LoVo (cell line): ENCODE measurements around the gene HEMK1.

Experiments
- DNase-seq: peaks from one replicate; pipeline ENCODE4 v3.0.0-alpha.2; 2016; ENCODE audit warnings: low spot score

HEMK1 gene

GRCh38 chr3:50602595-50603191 is 33.4 kb downstream of the HEMK1 start:
- DNase-seq, result no peak

GRCh38 chr3:50603261-50604109 is 34.2 kb downstream of the HEMK1 start:
- no peak for DNase-seq

- DNase-seq, result no peak
These were observed 34.8 kb downstream of the HEMK1 start for GRCh38 chr3:50604110-50604621.

GRCh38 chr3:50604628-50605588 is 35.6 kb downstream of the HEMK1 start:
- no peak for DNase-seq

- DNase-seq, result no peak
These were observed 36.6 kb downstream of the HEMK1 start for GRCh38 chr3:50605901-50606326.

GRCh38 chr3:50606596-50606995 is 37.3 kb downstream of the HEMK1 start:
- DNase-seq, result no peak

GRCh38 chr3:50607271-50608091 is 38.2 kb downstream of the HEMK1 start:
- DNase-seq, result no peak

GRCh38 chr3:50608278-50608677 is 39.0 kb downstream of the HEMK1 start:
- DNase-seq, result no peak

GRCh38 chr3:50609071-50609762 is 39.9 kb downstream of the HEMK1 start:
- no peak for DNase-seq

GRCh38 chr3:50609763-50610085 is 40.4 kb downstream of the HEMK1 start:
- no peak for DNase-seq

- no peak for DNase-seq
These were observed 41.1 kb downstream of the HEMK1 start for GRCh38 chr3:50610181-50610971.

GRCh38 chr3:50610992-50611463 is 41.7 kb downstream of the HEMK1 start:
- DNase-seq, result no peak

- peak; percentile 93 for DNase-seq
These were observed 42.3 kb downstream of the HEMK1 start, which contains the start of gene CISH for GRCh38 chr3:50611464-50612233. Gene CISH, minus strand, starts transcription at chr3:50611774. Its CDS starts 124 bp downstream, at chr3:50611650.

- no peak for DNase-seq
These were observed 43.0 kb downstream of the HEMK1 start for GRCh38 chr3:50612234-50612882.

GRCh38 chr3:50612970-50613846 is 43.9 kb downstream of the HEMK1 start:
- DNase-seq, result no peak

GRCh38 chr3:50615190-50615589 is 45.9 kb downstream of the HEMK1 start:
- DNase-seq, result no peak

- DNase-seq, result peak; percentile 90
These were observed 46.9 kb downstream of the HEMK1 start for GRCh38 chr3:50616003-50616769.
